ENCODE results near the gene PFKP.

Gene PFKP

GRCh38 chr10:3136336-3136735 lies 69.0 kb downstream of the PFKP start:
- no peak for DNase-seq (ENCODE audit: low read depth, low spot score)
- in situ Hi-C loops (cut with HindIII; ENCODE audit: low sequenced_read_pairs): no loop called here
- TF ChIP-seq CTCF (IDR thresholded peaks at IDR 0.05; ENCODE audit: low read depth, low read length): no peak
- H3K4me3 ChIP-seq (ENCODE audit: low read depth, low read length): no peak overlapping the region

GRCh38 chr10:3136763-3137611 lies 69.6 kb downstream of the PFKP start:
- DNase-seq (ENCODE audit: low read depth, low spot score): peak; percentile 16
- H3K4me3 ChIP-seq (ENCODE audit: low read depth, low read length): no peak overlapping the region
- in situ Hi-C loops (cut with HindIII; ENCODE audit: low sequenced_read_pairs): no loop called here
- TF ChIP-seq CTCF (IDR thresholded peaks at IDR 0.05; ENCODE audit: low read depth, low read length): no peak

- no peak for TF ChIP-seq CTCF (IDR thresholded peaks at IDR 0.05; ENCODE audit: low read depth, low read length)
- no peak overlapping the region for H3K4me3 ChIP-seq (ENCODE audit: low read depth, low read length)
- no peak for DNase-seq (ENCODE audit: low read depth, low spot score)
- in situ Hi-C loops (cut with HindIII; ENCODE audit: low sequenced_read_pairs): no loop called here
Observed at GRCh38 chr10:3137958-3138726, 70.8 kb downstream of the PFKP start.

- H3K4me3 ChIP-seq (ENCODE audit: low read depth, low read length): no peak overlapping the region
- no peak for TF ChIP-seq CTCF (IDR thresholded peaks at IDR 0.05; ENCODE audit: low read depth, low read length)
- in situ Hi-C loops (cut with HindIII; ENCODE audit: low sequenced_read_pairs): no loop called here
- DNase-seq (ENCODE audit: low read depth, low spot score): no peak
Observed at GRCh38 chr10:3139216-3139910, 72.0 kb downstream of the PFKP start.

DNA sequence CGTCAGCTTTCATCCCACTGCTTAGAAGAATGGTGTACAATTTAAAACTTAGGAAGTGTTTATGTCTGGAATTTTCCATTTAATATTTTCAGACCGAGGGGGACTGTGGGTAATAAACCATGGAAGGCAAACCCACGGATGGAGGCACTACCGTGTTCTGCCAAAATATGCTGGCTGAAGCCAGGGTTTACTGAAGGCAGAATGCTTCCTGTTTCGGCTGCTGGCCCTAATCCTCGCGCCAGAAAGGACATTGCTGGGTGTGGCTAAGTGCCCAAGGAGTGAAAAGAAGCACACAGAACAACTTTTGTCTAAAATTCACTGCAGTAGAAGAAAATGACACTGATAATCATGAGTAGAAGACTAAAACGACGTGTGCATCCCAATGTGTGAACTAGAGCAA lies 72.9 kb downstream of the PFKP start:
- in situ Hi-C loops (cut with HindIII; ENCODE audit: low sequenced_read_pairs): no loop called here
- no peak overlapping the region for H3K4me3 ChIP-seq (ENCODE audit: low read depth, low read length)
- no peak for DNase-seq (ENCODE audit: low read depth, low spot score)
- TF ChIP-seq CTCF (IDR thresholded peaks at IDR 0.05; ENCODE audit: low read depth, low read length): no peak

- no peak overlapping the region for H3K4me3 ChIP-seq (ENCODE audit: low read depth, low read length)
- in situ Hi-C loops (cut with HindIII; ENCODE audit: low sequenced_read_pairs): no loop called here
- DNase-seq (ENCODE audit: low read depth, low spot score): peak; percentile 71
- TF ChIP-seq CTCF (IDR thresholded peaks at IDR 0.05; ENCODE audit: low read depth, low read length): no peak
Observed at GRCh38 chr10:3141351-3142005, 74.1 kb downstream of the PFKP start.

Data from astrocyte of the spinal cord (primary cell).